ENCODE data around the gene RNF150. TPM values are rescaled to one million over a fixed set of nuclear protein-coding genes. Genes with fewer than 3 reads are reported as not detected.

RNF150 gene
- total RNA-seq, 1 donor from 2014 or later: 14.8 TPM

- Mint-ChIP-seq H3K27ac (ENCODE audit: unreplicated experiment) (peak overlapping the region; percentile 18), H3K4me3 (ENCODE audit: unreplicated experiment) (no peak overlapping the region), H3K36me3 (ENCODE audit: low read depth) (no peaks in the 10 kb centered on the region)
Measured at GRCh38 chr4:141021397-141022110, 111.7 kb downstream of the RNF150 start.

DNA sequence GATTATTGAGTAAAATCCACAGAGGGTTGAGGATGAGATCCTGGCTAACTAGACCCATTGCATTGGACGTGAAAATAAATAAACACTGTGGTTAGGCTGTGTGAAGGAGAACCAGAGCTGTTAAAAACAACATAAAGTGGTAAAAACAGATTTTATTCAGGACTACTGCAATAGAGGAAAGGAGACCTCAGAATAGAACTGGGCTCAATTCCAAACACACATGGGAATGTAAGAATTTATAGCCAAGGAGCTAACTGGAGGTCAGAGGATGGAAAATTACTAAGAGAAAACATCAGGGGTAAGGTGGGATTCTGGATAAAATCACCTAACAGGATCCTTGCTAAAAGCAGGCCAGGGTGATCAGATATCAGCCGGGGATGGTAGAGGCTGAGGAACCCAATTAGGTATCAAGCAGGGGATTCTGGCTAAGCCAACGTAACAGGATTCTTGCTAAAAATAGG, 112.4 kb downstream of the RNF150 start:
- TF ChIP-seq, protein P1, sequence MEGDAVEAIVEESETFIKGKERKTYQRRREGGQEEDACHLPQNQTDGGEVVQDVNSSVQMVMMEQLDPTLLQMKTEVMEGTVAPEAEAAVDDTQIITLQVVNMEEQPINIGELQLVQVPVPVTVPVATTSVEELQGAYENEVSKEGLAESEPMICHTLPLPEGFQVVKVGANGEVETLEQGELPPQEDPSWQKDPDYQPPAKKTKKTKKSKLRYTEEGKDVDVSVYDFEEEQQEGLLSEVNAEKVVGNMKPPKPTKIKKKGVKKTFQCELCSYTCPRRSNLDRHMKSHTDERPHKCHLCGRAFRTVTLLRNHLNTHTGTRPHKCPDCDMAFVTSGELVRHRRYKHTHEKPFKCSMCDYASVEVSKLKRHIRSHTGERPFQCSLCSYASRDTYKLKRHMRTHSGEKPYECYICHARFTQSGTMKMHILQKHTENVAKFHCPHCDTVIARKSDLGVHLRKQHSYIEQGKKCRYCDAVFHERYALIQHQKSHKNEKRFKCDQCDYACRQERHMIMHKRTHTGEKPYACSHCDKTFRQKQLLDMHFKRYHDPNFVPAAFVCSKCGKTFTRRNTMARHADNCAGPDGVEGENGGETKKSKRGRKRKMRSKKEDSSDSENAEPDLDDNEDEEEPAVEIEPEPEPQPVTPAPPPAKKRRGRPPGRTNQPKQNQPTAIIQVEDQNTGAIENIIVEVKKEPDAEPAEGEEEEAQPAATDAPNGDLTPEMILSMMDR (IDR thresholded peaks at IDR 0.05): no peak
- H3K9me3 Mint-ChIP-seq (ENCODE audit: low read depth): peaks cover 2% of the 10 kb centered on the region
- peaks cover 30% of the 10 kb centered on the region for H3K4me1 Mint-ChIP-seq (ENCODE audit: low read depth)
- peak overlapping the region; percentile 74 for H3K27ac Mint-ChIP-seq (ENCODE audit: unreplicated experiment)
- H3K27me3 Mint-ChIP-seq (ENCODE audit: low read depth): no peaks in the 10 kb centered on the region
- no peaks in the 10 kb centered on the region for H3K36me3 Mint-ChIP-seq (ENCODE audit: low read depth)
- DNase-seq (ENCODE audit: low spot score): no peak
- no peak overlapping the region for H3K4me3 Mint-ChIP-seq (ENCODE audit: unreplicated experiment)

More at GRCh38 chr4:141021397-141022110, 111.7 kb downstream of the RNF150 start:
- H3K4me1 Mint-ChIP-seq (ENCODE audit: low read depth): peaks cover 31% of the 10 kb centered on the region
- TF ChIP-seq, protein P1 (IDR thresholded peaks at IDR 0.05): no peak
- no peaks in the 10 kb centered on the region for H3K27me3 Mint-ChIP-seq (ENCODE audit: low read depth)
- DNase-seq (ENCODE audit: low spot score): no peak
- peaks cover 2% of the 10 kb centered on the region for H3K9me3 Mint-ChIP-seq (ENCODE audit: low read depth)

DNA sequence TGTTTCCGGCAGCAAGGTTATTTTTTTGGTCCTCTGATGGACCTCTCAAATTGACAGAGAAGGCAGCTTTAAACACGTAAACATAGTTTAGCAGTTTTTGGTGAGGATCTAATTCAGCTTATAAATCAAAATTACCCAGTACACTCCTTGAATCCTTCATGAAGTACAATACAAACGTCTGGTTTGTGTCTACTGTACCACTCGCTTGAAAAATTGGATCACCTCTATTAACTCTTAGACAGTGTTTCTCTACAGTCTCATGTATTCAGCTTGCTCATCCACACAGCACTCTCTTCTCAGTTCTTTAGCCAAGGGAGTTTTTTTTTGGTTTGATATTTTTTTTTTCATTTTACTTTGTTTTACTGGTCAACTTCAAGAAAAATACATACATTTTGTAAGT, 113.5 kb downstream of the RNF150 start:
- Mint-ChIP-seq H3K4me3 (ENCODE audit: unreplicated experiment) (no peak overlapping the region), H3K27ac (ENCODE audit: unreplicated experiment) (no peak overlapping the region), H3K9me3 (ENCODE audit: low read depth) (peaks cover 2% of the 10 kb centered on the region), H3K36me3 (ENCODE audit: low read depth) (no peaks in the 10 kb centered on the region), H3K27me3 (ENCODE audit: low read depth) (no peaks in the 10 kb centered on the region), H3K4me1 (ENCODE audit: low read depth) (peaks cover 30% of the 10 kb centered on the region)
- DNase-seq (ENCODE audit: low spot score): no peak
- TF ChIP-seq, protein P1 (IDR thresholded peaks at IDR 0.05): no peak

- no peaks in the 10 kb centered on the region for H3K36me3 Mint-ChIP-seq (ENCODE audit: low read depth)
- peaks cover 2% of the 10 kb centered on the region for H3K9me3 Mint-ChIP-seq (ENCODE audit: low read depth)
- peaks cover 18% of the 10 kb centered on the region for H3K4me1 Mint-ChIP-seq (ENCODE audit: low read depth)
- TF ChIP-seq, protein P1 (IDR thresholded peaks at IDR 0.05): no peak
- H3K27ac Mint-ChIP-seq (ENCODE audit: unreplicated experiment): no peak overlapping the region
- no peaks in the 10 kb centered on the region for H3K27me3 Mint-ChIP-seq (ENCODE audit: low read depth)
- no peak for DNase-seq (ENCODE audit: low spot score)
- H3K4me3 Mint-ChIP-seq (ENCODE audit: unreplicated experiment): no peak overlapping the region
Measured at GRCh38 chr4:141016117-141016798, 117.0 kb downstream of the RNF150 start.

DNA sequence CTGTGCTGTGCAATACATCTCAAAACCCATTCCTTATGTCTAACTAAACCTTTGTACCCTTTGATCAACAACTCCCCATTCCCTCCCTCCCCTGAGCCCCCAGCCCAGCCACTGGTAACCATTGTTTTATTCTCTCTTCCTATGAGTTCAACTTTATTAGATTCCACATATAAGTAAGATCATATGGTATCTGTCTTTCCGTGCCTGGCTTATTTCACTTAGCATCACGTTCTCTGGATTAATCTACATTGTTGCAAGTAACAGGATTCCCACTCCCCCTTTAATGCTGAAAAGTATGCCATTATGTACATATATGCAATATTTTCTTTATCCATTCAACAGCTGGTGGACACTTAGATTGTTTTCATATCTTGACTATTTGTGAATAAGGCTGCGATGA, 119.4 kb downstream of the RNF150 start:
- H3K27me3 Mint-ChIP-seq (ENCODE audit: low read depth): no peaks in the 10 kb centered on the region
- TF ChIP-seq, protein P1 (IDR thresholded peaks at IDR 0.05): no peak
- no peak overlapping the region for H3K4me3 Mint-ChIP-seq (ENCODE audit: unreplicated experiment)
- H3K36me3 Mint-ChIP-seq (ENCODE audit: low read depth): peaks cover 3% of the 10 kb centered on the region
- H3K4me1 Mint-ChIP-seq (ENCODE audit: low read depth): no peaks in the 10 kb centered on the region
- no peaks in the 10 kb centered on the region for H3K9me3 Mint-ChIP-seq (ENCODE audit: low read depth)
- no peak overlapping the region for H3K27ac Mint-ChIP-seq (ENCODE audit: unreplicated experiment)
- DNase-seq (ENCODE audit: low spot score): no peak
